K562 treated with DMSO at 1 percent for 24 hours (cell line): ENCODE measurements around the gene GOLGB1. TPM values are rescaled to one million over a fixed set of nuclear protein-coding genes. Genes with fewer than 3 reads are reported as not detected.

Experiments
- total RNA-seq: library from RNA; unstranded; fragments of 300-600 nt; gene quantifications from 2 replicates; pipeline ENCODE4 v1.2.3, GENCODE V29; 2022; ENCODE audit warnings: low read depth; ENCODE audit not compliant: insufficient read depth

The GOLGB1 gene
- 7.9 and 11.3 TPM in 2 replicates for total RNA-seq

GRCh38 chr3:121749276-121750086, at the start of gene GOLGB1:
Gene GOLGB1 (minus strand): TSS chr3:121749741. CDS start chr3:121730971, 18,770 bp downstream.

GRCh38 chr3:121660356-121661171, 89.0 kb downstream of the GOLGB1 start, which contains the start of gene HCLS1:
Gene HCLS1 (minus strand): TSS chr3:121660903. CDS start chr3:121658347, 2,556 bp downstream.

Other genes with a start within 250 kb of the GOLGB1 start
- gene POLQ, start 203.8 kb downstream of the GOLGB1 start, total RNA-seq: 4.1 and 4.5 TPM in 2 replicates
- not detected in 2 replicates for gene ARGFX, start 181.8 kb downstream of the GOLGB1 start, total RNA-seq
- not detected in 2 replicates for gene FBXO40, start 156.4 kb downstream of the GOLGB1 start, total RNA-seq
- 56.0 and 57.4 TPM in 2 replicates for gene HCLS1, start 88.8 kb downstream of the GOLGB1 start, total RNA-seq
- gene IQCB1, start 85.3 kb upstream of the GOLGB1 start, total RNA-seq: 17.3 and 17.8 TPM in 2 replicates
- 7.9 and 8.5 TPM in 2 replicates for gene EAF2, start 85.5 kb upstream of the GOLGB1 start, total RNA-seq
- gene SLC15A2, start 144.7 kb upstream of the GOLGB1 start, total RNA-seq: 0.53 and 0.54 TPM in 2 replicates